GM18508 (cell line): ENCODE measurements around the gene LRRC46.

Source experiments
- ATAC-seq: cut with Tn5 transposase; IDR thresholded peaks from one replicate; pipeline ENCODE4 v1.9.1; 2021; ENCODE audit warnings: moderate number of reproducible peaks; ENCODE audit not compliant: insufficient read depth, unreplicated experiment

The LRRC46 gene

GRCh38 chr17:47829870-47830269, 1.6 kb upstream of the LRRC46 start:
- ATAC-seq: no peak

DNA sequence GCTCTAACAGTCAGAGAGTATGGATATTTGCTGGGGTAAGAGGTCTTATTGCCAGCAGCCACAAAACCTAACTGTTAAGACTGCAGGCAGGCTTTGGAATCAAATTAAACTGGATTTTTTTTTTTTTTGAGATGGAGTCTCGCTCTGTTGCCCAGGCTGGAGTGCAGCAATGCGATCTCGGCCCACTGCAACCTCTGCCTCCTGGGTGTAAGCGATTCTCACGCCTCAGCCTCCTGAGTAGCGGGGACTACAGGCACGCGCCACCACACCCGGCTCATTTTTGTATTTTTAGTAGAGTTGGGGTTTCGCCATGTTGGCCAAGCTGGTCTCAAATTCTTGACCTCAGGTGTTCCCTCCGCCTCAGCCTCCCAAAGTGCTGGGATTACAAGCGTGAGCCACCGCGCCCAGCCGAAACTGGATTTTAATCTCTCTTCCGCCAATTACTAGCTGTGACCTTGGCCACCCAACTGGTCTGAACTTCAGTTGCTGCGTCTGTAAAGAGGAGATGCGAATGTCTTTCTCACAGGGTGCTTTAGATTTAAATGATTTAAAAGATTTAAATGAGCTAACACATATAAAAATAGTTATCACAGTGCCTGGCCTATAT, 971 bp upstream of the LRRC46 start:
- no peak for ATAC-seq

- ATAC-seq: no peak
Measured at GRCh38 chr17:47831934-47832327, 461 bp downstream of the LRRC46 start.

- no peak for ATAC-seq
Measured at GRCh38 chr17:47834756-47835155, 3.3 kb downstream of the LRRC46 start.

DNA sequence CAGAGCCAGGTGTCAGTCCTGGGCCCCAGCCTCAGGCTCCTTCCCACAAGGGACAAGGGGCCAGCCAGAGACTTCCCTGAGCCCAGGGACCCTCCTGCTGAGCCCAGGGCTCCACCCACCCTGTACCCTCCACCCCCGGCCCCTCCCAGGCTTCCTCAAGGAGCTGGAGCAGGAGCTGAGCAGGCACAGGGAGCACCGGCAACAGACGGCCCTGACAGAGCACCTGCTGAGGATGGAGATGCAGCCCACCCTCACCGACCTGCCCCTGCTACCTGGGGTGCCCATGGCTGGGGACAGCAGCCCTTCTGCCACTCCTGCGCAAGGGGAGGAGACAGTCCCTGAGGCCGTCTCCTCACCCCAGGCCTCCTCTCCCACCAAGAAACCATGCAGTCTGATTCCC, 5.1 kb downstream of the LRRC46 start:
- ATAC-seq: no peak

GRCh38 chr17:47837401-47838039, 6.0 kb downstream of the LRRC46 start:
- no peak for ATAC-seq

DNA sequence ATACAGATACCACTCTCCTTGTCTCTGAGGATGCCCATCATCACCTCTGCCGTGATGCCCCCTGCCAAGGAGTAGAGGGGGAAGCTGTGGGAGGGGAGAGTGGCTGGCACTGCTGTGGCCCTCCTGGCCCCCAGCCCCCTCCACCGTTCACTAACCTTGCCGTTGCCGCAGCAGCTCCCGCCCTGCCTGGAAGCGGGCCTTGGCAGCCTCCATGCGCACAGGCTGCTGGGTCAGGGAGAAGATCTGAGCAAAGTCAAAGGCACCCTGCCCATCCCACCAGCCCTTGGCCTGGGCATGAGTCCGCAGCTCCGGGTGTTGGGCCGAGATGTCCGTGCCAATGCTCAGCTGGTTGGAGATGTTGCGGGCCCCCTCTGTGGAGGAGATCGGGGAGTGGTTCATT, 7.2 kb downstream of the LRRC46 start:
- ATAC-seq: no peak

- ATAC-seq: no peak
Measured at GRCh38 chr17:47839071-47839470, 7.6 kb downstream of the LRRC46 start.

DNA sequence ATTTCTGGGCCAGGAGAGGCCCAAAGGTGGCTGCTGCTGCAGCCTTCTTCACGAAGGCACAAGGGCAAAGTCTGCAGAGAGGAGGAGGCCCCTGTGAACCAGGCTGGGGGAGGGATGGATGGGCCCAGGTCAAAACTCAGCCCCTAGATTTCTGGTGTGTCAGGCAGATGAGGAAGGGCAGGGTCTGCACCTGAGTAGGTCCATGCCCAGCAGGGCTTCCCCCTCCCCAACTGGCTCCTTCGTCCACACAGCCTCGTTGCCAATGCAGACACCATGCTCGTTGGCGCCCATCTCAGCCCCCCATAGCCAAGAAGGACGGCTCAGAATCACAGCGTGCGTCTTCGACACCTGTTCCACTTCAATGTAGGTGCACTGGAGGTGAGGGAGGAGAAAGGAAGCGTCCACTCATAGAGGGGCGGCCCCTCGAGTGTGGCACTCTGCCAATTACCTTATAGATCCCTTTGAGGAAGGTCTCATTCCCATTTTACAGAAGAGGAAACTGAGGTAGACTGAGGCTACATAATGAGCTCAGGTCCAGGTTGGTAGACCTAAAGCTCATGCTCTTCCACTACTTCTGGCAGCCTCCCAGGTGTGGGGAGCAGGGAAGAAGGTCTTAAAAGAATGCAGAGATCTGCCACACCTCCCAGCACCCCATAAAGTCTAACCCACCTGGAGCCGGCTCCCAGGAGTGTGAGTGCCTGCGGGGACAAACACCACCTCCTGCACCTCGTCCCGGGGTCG, 8.7 kb downstream of the LRRC46 start:
- no peak for ATAC-seq

GRCh38 chr17:47840742-47841487, 9.4 kb downstream of the LRRC46 start, which contains the start of gene SCRN2:
Gene SCRN2 (minus strand): TSS chr17:47841273. CDS start chr17:47840843, 430 bp downstream.
- ATAC-seq: no peak

DNA sequence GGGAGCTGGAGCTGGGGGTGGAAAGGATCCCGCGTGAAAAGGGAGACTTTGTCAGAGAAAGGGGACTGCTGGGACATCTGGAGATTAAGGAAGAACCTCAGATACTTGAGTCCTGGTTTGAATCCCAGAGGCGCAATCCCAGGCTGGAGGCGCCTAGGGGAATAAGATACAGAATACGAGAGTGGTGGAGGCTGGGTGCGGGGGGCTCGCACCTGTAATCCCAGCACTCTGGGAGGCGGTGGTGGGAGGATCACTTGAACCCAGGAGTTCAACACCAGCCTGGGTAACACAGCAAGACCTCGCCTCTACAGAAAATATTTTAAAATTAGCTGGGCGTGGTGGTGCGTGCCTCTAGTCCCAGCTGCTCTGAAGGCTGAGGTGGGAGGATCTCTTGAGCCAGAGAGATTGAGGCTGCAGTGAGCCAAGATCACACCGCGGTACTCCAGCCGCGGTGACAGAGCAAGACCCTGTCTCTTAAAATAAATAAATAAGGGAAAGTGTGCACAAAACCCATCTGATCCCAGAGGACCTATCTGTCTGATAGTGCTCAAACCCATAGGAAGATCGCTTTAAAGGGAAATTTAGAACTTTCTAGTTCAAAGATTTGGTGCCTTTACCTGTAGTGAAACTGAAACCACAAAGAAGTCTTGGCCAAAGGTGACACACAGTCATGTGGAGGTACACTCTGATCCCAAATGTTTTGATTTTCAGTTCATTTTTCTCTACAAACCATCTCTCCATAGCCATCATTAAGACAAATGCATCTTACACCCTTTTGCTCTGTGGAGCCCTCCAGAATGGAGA, 10.2 kb downstream of the LRRC46 start:
- no peak for ATAC-seq

DNA sequence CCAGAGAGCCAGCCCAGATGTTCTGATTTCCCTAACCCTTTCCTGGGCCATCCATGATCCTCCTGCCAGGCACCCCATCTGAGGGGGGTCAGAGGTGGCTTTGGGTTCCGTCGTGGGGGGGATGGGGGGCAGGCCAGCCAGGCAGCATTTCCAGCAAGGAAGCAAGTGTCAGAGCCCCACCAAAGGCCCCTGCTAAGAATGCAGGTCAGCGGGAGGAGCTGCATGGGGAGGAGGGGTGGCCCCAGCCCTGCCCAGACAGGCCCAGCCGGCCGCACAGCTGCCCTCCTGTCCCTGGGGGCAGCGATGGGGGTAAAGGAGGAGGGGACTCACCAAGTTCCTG, 11.9 kb downstream of the LRRC46 start:
- no peak for ATAC-seq

GRCh38 chr17:47844227-47844626, 12.8 kb downstream of the LRRC46 start:
- ATAC-seq: no peak

DNA sequence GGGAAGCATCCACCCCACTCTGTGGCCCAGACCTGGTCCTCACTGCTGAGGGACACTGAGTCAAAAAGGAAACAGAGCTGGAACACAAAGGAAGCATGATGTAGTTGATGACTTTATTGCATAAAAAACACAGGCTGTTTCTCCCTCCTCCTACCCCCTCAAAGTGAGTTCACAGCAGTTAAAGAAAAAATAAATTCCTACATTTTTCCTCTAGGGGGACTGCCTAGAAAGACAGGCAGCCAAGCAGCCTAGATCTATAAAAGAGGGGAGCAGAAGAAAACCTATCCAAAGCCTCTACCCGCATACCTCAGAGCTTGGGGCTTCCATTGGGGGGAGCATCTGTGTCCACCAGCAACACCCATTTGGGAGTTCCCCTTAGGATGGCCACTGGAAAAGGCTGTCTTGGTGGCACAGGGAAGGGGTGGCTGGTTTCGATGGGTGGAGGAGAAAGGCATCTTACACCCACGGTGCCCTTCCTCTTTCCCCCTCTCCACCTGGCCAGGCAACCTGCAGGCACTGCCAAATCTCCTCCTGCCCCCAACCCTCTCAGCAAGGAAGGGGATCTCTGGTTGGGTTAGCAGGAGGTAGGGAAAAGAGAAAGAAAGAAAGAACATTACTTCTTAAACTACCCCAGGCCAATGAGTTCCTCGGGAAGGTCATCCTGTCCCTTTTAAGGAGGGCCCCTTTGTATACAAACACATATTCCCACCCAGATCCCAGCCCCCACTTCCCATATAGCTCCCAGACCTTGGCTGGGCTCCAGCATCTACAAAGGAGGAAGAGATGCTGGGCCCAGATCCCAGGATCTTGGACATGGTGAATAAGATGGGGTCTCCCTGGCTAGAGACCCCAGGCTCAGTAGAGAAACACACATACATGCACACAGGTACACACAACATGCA, 13.6 kb downstream of the LRRC46 start:
- no peak for ATAC-seq

DNA sequence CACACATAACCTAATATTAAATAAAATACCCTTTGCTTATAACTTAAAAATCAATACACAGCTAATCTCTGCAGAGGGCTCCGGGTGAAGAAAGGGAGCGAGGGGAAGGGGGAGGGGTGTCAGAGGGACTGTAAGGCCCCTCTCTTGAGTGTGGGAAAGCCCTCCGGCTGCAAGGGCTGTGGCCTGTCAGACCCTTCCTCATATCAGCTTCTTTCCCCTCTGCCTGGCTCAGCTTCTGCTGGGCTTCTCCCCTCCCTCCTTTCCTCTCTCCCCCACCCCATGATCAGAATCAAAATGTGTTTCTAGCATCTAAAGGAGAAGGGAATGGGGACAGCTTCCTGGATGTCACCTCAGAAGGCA, 14.2 kb downstream of the LRRC46 start:
- ATAC-seq: no peak

DNA sequence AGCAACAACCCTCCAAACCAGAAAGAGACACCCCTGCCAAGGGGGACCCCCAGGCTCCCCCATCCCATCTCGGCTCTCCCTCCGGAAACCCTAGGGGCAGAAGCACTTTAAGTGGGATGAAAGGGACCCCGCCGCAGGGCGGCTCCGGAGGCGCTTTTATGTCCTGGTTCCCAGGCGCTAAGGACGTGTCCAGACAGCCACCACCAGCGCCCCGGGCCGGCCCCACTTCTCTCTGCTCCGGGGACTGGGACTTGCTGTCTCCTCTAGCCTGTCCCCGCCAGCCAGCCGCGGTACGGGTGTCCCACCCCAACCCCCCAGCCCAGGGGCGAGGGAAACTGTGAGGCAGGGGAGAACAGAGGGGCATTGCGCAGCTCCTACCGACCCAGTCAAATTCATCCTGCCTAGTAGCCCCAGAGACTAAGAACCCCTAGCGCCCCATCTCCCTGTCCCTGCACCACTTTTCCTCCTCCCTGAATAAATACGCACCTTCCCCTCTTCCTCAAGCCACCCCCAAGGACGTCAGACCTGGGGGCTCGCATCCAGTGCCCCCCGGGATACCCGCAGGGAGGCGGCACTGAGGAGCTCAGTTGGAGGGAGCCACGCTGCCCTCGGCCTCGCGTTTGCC, 15.4 kb downstream of the LRRC46 start:
- ATAC-seq: no peak

DNA sequence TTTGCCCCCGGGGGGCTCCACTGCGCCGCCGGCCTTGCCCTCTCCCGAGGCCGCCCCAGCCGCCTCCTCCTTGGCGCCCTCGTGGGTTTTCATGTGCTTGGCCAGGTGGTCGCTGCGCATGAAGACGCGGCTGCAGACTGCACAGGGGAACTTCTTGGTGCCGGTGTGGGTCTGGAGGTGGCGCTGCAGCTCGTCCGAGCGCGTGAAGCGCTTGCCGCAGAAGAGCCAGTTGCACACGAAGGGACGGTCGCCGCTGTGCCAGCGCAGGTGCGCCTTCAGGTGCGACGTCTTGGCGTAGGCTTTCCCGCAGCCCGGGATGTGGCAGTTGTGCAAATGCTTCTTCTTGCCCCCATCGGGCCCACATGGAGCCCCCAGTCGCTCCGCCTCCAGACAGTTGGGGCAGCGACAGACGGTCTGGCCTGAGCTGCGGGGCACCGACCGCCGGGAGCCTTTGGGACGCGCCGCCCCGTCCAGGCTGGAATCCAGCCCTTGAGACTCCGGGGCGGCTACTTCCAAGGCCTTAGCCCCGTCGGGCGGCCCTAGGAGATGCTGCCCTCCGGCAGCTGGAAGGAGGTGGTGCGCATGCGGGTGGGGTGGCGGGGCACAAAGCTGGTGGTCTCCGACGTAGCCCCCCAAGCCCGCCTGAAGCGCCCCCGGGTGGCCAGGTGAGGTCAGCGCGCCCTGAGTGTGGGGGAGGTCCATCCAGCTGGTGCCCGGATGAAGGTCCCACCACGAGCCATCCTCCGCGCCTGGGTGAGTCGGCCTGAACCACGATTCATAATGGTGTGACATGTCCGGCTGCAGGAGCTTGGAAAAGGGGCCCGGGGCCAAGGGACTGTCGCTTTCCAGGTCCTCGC, 16.1 kb downstream of the LRRC46 start:
- no peak for ATAC-seq

- ATAC-seq: no peak
Measured at GRCh38 chr17:47848198-47848513, 16.7 kb downstream of the LRRC46 start.
